SU-DHL-6 (cell line): ENCODE results near the gene MAGEB3.

Source experiments
- H2AFZ ChIP-seq: fragments of 200-600 bp; sonication (generic); 2 replicates; pipeline ENCODE4 v1.6.1; 2014; ENCODE audit warnings: low read depth, mild to moderate bottlenecking, moderate library complexity, mixed read lengths, antibody characterized with exemption, low read length; ENCODE audit not compliant: severe bottlenecking
- H3F3A ChIP-seq: fragments of 200-600 bp; shearing (Covaris generic); 2 replicates; pipeline ENCODE4 v1.6.0; 2016; ENCODE audit warnings: antibody characterized with exemption, mild to moderate bottlenecking; ENCODE audit not compliant: insufficient read depth
- H3K27ac ChIP-seq: fragments of 200-600 bp; sonication (generic); 2 replicates; pipeline ENCODE4 v1.5.1; 2016; ENCODE audit warnings: low read depth, mild to moderate bottlenecking, low read length, moderate library complexity, mixed read lengths
- H3K27me3 ChIP-seq: fragments of 200-600 bp; sonication (generic), shearing (Covaris generic); 2 replicates; pipeline ENCODE4 v1.6.0; 2014; ENCODE audit warnings: mild to moderate bottlenecking, low read length
- H3K36me3 ChIP-seq: fragments of 200-600 bp; sonication (generic); 2 replicates; pipeline ENCODE4 v1.6.1; 2014; ENCODE audit warnings: mild to moderate bottlenecking, low read length, mixed read lengths
- H3K4me2 ChIP-seq: fragments of 300-600, 200-600 bp; shearing (Covaris generic), sonication (generic); 2 replicates; pipeline ENCODE4 v1.6.0; 2014; ENCODE audit warnings: low read length, low read depth, mild to moderate bottlenecking; ENCODE audit not compliant: poor library complexity, severe bottlenecking
- H3K4me3 ChIP-seq: fragments of 200-600 bp; sonication (generic); 2 replicates; pipeline ENCODE4 v1.5.1; 2014; ENCODE audit warnings: antibody characterized with exemption, low read length, mild to moderate bottlenecking, mixed read lengths; ENCODE audit not compliant: insufficient read depth, poor library complexity, severe bottlenecking
- H3K79me2 ChIP-seq: fragments of 200-600 bp; sonication (generic); 2 replicates; pipeline ENCODE4 v1.6.1; 2014; ENCODE audit warnings: mild to moderate bottlenecking, low read length, moderate library complexity; ENCODE audit not compliant: insufficient read depth
- H3K9ac ChIP-seq: fragments of 200-600 bp; sonication (generic); 2 replicates; pipeline ENCODE4 v1.7.0; 2014; ENCODE audit warnings: mild to moderate bottlenecking, low read length
- H3K9me2 ChIP-seq: fragments of 200-600 bp; sonication (generic); replicated peaks from 2 replicates; pipeline ENCODE4 v1.6.1; 2014; ENCODE audit warnings: low read length; ENCODE audit not compliant: insufficient read depth
- H3K9me3 ChIP-seq: fragments of 200-600 bp; sonication (generic); 2 replicates; pipeline ENCODE4 v1.6.1; 2014; ENCODE audit warnings: low read length, mixed read lengths; ENCODE audit not compliant: insufficient read depth
- H4K20me1 ChIP-seq: fragments of 200-600 bp; sonication (generic); 2 replicates; pipeline ENCODE4 v1.6.1; 2014; ENCODE audit warnings: low read depth, mild to moderate bottlenecking, antibody characterized with exemption, low read length, moderate library complexity, mixed read lengths
- EZH2phosphoT487 ChIP-seq: fragments of 200-600 bp; sonication (generic), shearing (Covaris generic); conservative IDR thresholded peaks from 2 replicates; pipeline ENCODE4 v1.6.1; 2018; ENCODE audit warnings: mild to moderate bottlenecking, antibody characterized with exemption, low read length, moderate library complexity, mixed read lengths
- TF ChIP-seq, protein P1 (sequence below): fragments of 200-600 bp; sonication (generic); IDR thresholded peaks from one replicate; pipeline ENCODE4 v1.5.1; 2017; ENCODE audit warnings: antibody characterized with exemption, mild to moderate bottlenecking, low read length, moderate library complexity; ENCODE audit not compliant: insufficient read depth, poor library complexity, severe bottlenecking

MAGEB3 gene

DNA sequence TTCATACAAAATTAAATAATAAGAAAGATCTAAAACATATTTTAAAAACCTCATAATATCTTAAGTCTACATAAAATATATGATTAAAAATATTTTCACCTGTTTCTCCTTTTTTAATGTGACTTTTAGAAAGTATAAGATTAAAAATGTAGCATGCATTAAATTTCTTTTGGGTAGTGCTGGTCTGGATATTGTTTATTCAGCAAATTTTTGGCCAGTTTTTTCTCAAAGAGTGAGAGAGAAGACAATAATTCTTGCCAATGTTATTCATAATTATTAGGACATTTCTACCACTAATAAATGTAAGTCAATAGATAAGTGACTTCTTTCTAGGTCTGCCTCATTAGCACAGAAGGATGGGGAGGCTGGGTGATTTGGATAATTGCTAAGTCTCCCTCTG, 30.6 kb downstream of the MAGEB3 start:
- H3K9ac ChIP-seq = no peak overlapping the region
- no peak overlapping the region for H3K27ac ChIP-seq
- no peak overlapping the region for H3K4me2 ChIP-seq
- no peak overlapping the region for H3K4me3 ChIP-seq
- no peaks in the 10 kb centered on the region for H3K9me3 ChIP-seq
- H3K27me3 ChIP-seq = no peaks in the 10 kb centered on the region
- H2AFZ ChIP-seq = no peak overlapping the region
- H3K9me2 ChIP-seq = no peaks in the 10 kb centered on the region
- H3K79me2 ChIP-seq = no peaks in the 10 kb centered on the region
- TF ChIP-seq, protein P1, sequence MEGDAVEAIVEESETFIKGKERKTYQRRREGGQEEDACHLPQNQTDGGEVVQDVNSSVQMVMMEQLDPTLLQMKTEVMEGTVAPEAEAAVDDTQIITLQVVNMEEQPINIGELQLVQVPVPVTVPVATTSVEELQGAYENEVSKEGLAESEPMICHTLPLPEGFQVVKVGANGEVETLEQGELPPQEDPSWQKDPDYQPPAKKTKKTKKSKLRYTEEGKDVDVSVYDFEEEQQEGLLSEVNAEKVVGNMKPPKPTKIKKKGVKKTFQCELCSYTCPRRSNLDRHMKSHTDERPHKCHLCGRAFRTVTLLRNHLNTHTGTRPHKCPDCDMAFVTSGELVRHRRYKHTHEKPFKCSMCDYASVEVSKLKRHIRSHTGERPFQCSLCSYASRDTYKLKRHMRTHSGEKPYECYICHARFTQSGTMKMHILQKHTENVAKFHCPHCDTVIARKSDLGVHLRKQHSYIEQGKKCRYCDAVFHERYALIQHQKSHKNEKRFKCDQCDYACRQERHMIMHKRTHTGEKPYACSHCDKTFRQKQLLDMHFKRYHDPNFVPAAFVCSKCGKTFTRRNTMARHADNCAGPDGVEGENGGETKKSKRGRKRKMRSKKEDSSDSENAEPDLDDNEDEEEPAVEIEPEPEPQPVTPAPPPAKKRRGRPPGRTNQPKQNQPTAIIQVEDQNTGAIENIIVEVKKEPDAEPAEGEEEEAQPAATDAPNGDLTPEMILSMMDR = no peak
- no peak for TF ChIP-seq EZH2phosphoT487
- no peaks in the 10 kb centered on the region for H4K20me1 ChIP-seq
- H3F3A ChIP-seq = no peaks in the 10 kb centered on the region
- no peaks in the 10 kb centered on the region for H3K36me3 ChIP-seq

DNA sequence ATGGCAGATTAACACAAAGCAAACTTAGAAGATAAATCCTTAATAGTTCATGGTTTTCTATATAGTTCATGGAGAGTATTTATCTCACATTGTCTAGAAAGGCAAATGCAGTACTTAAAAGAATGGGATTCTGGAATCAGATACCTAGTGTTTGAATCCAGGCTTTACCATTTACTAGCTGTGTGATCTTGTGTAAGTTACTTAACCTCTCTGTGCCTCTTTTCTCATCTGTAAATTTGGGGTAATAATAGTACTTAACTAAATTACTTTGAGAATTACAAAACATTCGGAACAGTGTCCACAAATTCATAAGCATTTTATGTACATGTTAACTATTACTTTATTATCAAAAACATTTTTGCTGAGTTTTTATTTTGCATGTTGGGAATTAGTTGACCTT, 32.3 kb downstream of the MAGEB3 start:
- Histone ChIP-seq H2AFZ (no peak overlapping the region), H3F3A (no peaks in the 10 kb centered on the region), H3K9ac (no peak overlapping the region), H3K36me3 (no peaks in the 10 kb centered on the region), H3K79me2 (no peaks in the 10 kb centered on the region), H3K9me3 (no peaks in the 10 kb centered on the region), H3K9me2 (no peaks in the 10 kb centered on the region), H3K27ac (no peak overlapping the region), H3K4me2 (no peak overlapping the region), H4K20me1 (no peaks in the 10 kb centered on the region), H3K27me3 (no peaks in the 10 kb centered on the region), H3K4me3 (no peak overlapping the region)
- no peak for TF ChIP-seq EZH2phosphoT487
- TF ChIP-seq, protein P1 = no peak

DNA sequence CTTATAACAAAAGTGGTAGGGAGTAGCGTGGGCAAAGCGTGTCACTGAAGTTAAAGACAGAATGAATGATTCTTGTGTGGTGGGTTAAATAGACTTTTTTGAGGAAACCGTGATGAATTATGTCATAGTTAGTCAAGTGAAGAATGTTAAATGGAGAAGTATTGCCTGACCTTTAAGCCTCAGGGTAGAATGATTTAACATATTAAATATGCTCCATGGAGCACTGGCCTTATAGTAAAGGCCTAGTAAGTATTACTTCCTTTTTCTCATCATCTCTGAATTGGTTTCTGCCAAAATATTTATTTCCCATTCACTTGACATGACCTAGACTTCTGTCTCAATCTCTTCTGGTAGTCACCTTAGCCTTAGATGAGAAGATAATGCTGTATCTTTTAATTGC, 40.2 kb downstream of the MAGEB3 start:
- H3K27ac ChIP-seq = no peak overlapping the region
- no peak overlapping the region for H2AFZ ChIP-seq
- no peak overlapping the region for H3K4me2 ChIP-seq
- H3K9me2 ChIP-seq = no peaks in the 10 kb centered on the region
- no peaks in the 10 kb centered on the region for H3F3A ChIP-seq
- H3K4me3 ChIP-seq = no peak overlapping the region
- H3K36me3 ChIP-seq = no peaks in the 10 kb centered on the region
- H4K20me1 ChIP-seq = no peaks in the 10 kb centered on the region
- no peaks in the 10 kb centered on the region for H3K27me3 ChIP-seq
- no peaks in the 10 kb centered on the region for H3K9me3 ChIP-seq
- no peaks in the 10 kb centered on the region for H3K79me2 ChIP-seq
- no peak overlapping the region for H3K9ac ChIP-seq
- TF ChIP-seq, protein P1 = no peak
- TF ChIP-seq EZH2phosphoT487 = no peak

DNA sequence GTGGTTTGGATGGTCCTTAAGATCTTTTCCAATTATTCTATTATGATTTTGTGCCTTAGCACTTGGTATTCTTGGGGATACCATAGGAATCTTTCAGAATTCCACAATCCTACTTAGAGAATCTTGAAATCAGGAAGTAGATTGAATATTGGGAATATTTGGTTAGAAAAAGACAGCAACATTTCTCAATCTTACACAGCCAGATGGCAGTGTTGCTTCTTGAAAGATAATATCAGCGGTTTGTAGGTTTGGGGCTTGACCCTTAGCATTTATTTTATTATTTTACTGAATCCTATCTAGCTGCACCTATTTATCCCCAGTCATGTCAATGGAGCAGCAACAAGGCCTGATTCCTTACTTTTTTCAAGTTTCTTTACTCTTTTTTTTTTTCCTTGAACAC, 45.0 kb downstream of the MAGEB3 start:
- Histone ChIP-seq H3K9me3 (no peaks in the 10 kb centered on the region), H3K27ac (no peak overlapping the region), H3F3A (no peaks in the 10 kb centered on the region), H3K36me3 (no peaks in the 10 kb centered on the region), H3K4me3 (no peak overlapping the region), H3K4me2 (no peak overlapping the region), H3K9ac (no peak overlapping the region), H3K79me2 (no peaks in the 10 kb centered on the region), H2AFZ (no peak overlapping the region), H3K27me3 (no peaks in the 10 kb centered on the region), H4K20me1 (no peaks in the 10 kb centered on the region), H3K9me2 (no peaks in the 10 kb centered on the region)
- no peak for TF ChIP-seq EZH2phosphoT487
- TF ChIP-seq, protein P1 = no peak
